Activated CD8-positive, alpha-beta T cell treated with anti-CD3 and anti-CD28 coated beads, Interleukin-2, amount 10 ng/mL, durations not matched to agents 7 days and 5 days (primary cell): ENCODE measurements around the gene ITGBL1. TPM values are rescaled to one million over a fixed set of nuclear protein-coding genes. Genes with fewer than 3 reads are reported as not detected.

Experiments used
- ATAC-seq: fragments of 150-1000 bp; cut with Tn5 transposase; one replicate; pipeline ENCODE4 v1.10.0; 2021; ENCODE audit warnings: moderate library complexity
- CTCF ChIA-PET: fragments of 350-600 bp; sonication (Branson Sonifier 250); formaldehyde crosslinking; loops from one replicate; lab custom pipeline; 2021; ENCODE audit warnings: antibody characterized with exemption; lab: Charles Lee
- POLR2A ChIA-PET: fragments of 350-600 bp; sonication (Branson Sonifier 250); formaldehyde crosslinking; loops from one replicate; lab custom pipeline; 2021; ENCODE audit warnings: antibody characterized with exemption; lab: Charles Lee
- DNase-seq: peaks from one replicate; pipeline ENCODE4 v3.0.0-alpha.2; 2020
- H3K27ac Mint-ChIP-seq: one replicate; pipeline ENCODE4 v1.8.0; 2021; ENCODE audit warnings: mild to moderate bottlenecking, mixed read lengths
- H3K27me3 Mint-ChIP-seq: one replicate; pipeline ENCODE4 v1.8.0; 2021; ENCODE audit warnings: low read depth, mixed read lengths
- H3K36me3 Mint-ChIP-seq: one replicate; pipeline ENCODE4 v1.8.0; 2021; ENCODE audit warnings: low read depth, mixed read lengths
- H3K4me1 Mint-ChIP-seq: one replicate; pipeline ENCODE4 v1.8.0; 2021; ENCODE audit warnings: low read depth, mixed read lengths
- H3K4me3 Mint-ChIP-seq: one replicate; pipeline ENCODE4 v1.8.0; 2021; ENCODE audit warnings: mild to moderate bottlenecking, mixed read lengths
- H3K9me3 Mint-ChIP-seq: one replicate; pipeline ENCODE4 v1.8.0; 2022; ENCODE audit warnings: mixed read lengths; ENCODE audit not compliant: insufficient read depth
- total RNA-seq, 2 experiments: library from RNA; stranded (reverse); gene quantifications; one replicate each; pipeline ENCODE4 v1.2.3, GENCODE V29; 2021

Gene ITGBL1
- total RNA-seq, 2 experiments from 2014 or later = not detected

GRCh38 chr13:101697745-101698144 lies 245.3 kb downstream of the ITGBL1 start:
- Mint-ChIP-seq H3K36me3 (no peaks in the 10 kb centered on the region), H3K9me3 (no peaks in the 10 kb centered on the region), H3K27me3 (no peaks in the 10 kb centered on the region), H3K4me1 (no peaks in the 10 kb centered on the region), H3K4me3 (no peak overlapping the region), H3K27ac (no peak overlapping the region)
- DNase-seq = no peak
- ChIA-PET POLR2A (no interaction called here), CTCF (no interaction called here)
- ATAC-seq = no peak

GRCh38 chr13:101698400-101698799 lies 245.9 kb downstream of the ITGBL1 start:
- POLR2A ChIA-PET = no interaction called here
- no peaks in the 10 kb centered on the region for H3K9me3 Mint-ChIP-seq
- H3K4me1 Mint-ChIP-seq = no peaks in the 10 kb centered on the region
- DNase-seq (no peak), ATAC-seq (no peak)
- CTCF ChIA-PET = no interaction called here
- H3K27ac Mint-ChIP-seq = no peak overlapping the region
- H3K4me3 Mint-ChIP-seq = no peak overlapping the region
- peaks cover 3% of the 10 kb centered on the region for H3K27me3 Mint-ChIP-seq
- H3K36me3 Mint-ChIP-seq = no peaks in the 10 kb centered on the region

- Mint-ChIP-seq H3K9me3 (no peaks in the 10 kb centered on the region), H3K4me1 (peaks cover 1% of the 10 kb centered on the region), H3K27ac (no peak overlapping the region), H3K36me3 (no peaks in the 10 kb centered on the region), H3K4me3 (no peak overlapping the region), H3K27me3 (peaks cover 13% of the 10 kb centered on the region)
- ATAC-seq = no peak
- CTCF ChIA-PET = no interaction called here
- POLR2A ChIA-PET = no interaction called here
- DNase-seq = no peak
Observed at GRCh38 chr13:101700598-101700997, 248.1 kb downstream of the ITGBL1 start.

- H3K27me3 Mint-ChIP-seq = peaks cover 17% of the 10 kb centered on the region
- no peak for ATAC-seq
Observed at GRCh38 chr13:101703081-101703480, 250.6 kb downstream of the ITGBL1 start.

GRCh38 chr13:101703838-101704237 lies 251.4 kb downstream of the ITGBL1 start:
- no peaks in the 10 kb centered on the region for H3K36me3 Mint-ChIP-seq
- no peaks in the 10 kb centered on the region for H3K9me3 Mint-ChIP-seq
- ChIA-PET CTCF (no interaction called here), POLR2A (no interaction called here)
- H3K4me3 Mint-ChIP-seq = no peak overlapping the region
- H3K27me3 Mint-ChIP-seq = peaks cover 17% of the 10 kb centered on the region
- DNase-seq (no peak), ATAC-seq (no peak)
- no peak overlapping the region for H3K27ac Mint-ChIP-seq
- H3K4me1 Mint-ChIP-seq = peaks cover 13% of the 10 kb centered on the region

More at GRCh38 chr13:101703081-101703480, 250.6 kb downstream of the ITGBL1 start:
- Mint-ChIP-seq H3K4me3 (no peak overlapping the region), H3K4me1 (peaks cover 13% of the 10 kb centered on the region), H3K9me3 (no peaks in the 10 kb centered on the region), H3K36me3 (no peaks in the 10 kb centered on the region), H3K27ac (no peak overlapping the region)
- CTCF ChIA-PET = no interaction called here
- no peak for DNase-seq
- POLR2A ChIA-PET = no interaction called here

GRCh38 chr13:101706651-101707050 lies 254.2 kb downstream of the ITGBL1 start:
- CTCF ChIA-PET = no interaction called here
- H3K9me3 Mint-ChIP-seq = no peaks in the 10 kb centered on the region
- H3K36me3 Mint-ChIP-seq = no peaks in the 10 kb centered on the region
- peak; percentile 36 for DNase-seq
- no peak overlapping the region for H3K27ac Mint-ChIP-seq
- H3K4me3 Mint-ChIP-seq = no peak overlapping the region
- POLR2A ChIA-PET = interaction anchor here (0.9 kb wide), 1 partner anchor 11 kb away, joined by 3 read pairs; no protein-coding TSS in a partner anchor
- ATAC-seq = no peak
- peaks cover 17% of the 10 kb centered on the region for H3K27me3 Mint-ChIP-seq
- H3K4me1 Mint-ChIP-seq = peaks cover 13% of the 10 kb centered on the region

GRCh38 chr13:101707659-101708058 lies 255.2 kb downstream of the ITGBL1 start:
- H3K36me3 Mint-ChIP-seq = no peaks in the 10 kb centered on the region
- H3K4me3 Mint-ChIP-seq = no peak overlapping the region
- CTCF ChIA-PET = no interaction called here
- peaks cover 13% of the 10 kb centered on the region for H3K4me1 Mint-ChIP-seq
- ATAC-seq (no peak), DNase-seq (no peak)
- no peaks in the 10 kb centered on the region for H3K9me3 Mint-ChIP-seq
- no peak overlapping the region for H3K27ac Mint-ChIP-seq
- POLR2A ChIA-PET = interaction anchor here (0.9 kb wide), 1 partner anchor 12 kb away, joined by 3 read pairs; no protein-coding TSS in a partner anchor
- H3K27me3 Mint-ChIP-seq = peaks cover 17% of the 10 kb centered on the region

GRCh38 chr13:101708115-101708514 lies 255.6 kb downstream of the ITGBL1 start:
- H3K9me3 Mint-ChIP-seq = no peaks in the 10 kb centered on the region
- no peak overlapping the region for H3K4me3 Mint-ChIP-seq
- no peak for DNase-seq
- H3K27me3 Mint-ChIP-seq = peaks cover 18% of the 10 kb centered on the region
- no peaks in the 10 kb centered on the region for H3K36me3 Mint-ChIP-seq
- H3K4me1 Mint-ChIP-seq = peaks cover 13% of the 10 kb centered on the region
- POLR2A ChIA-PET = no interaction called here
- no peak overlapping the region for H3K27ac Mint-ChIP-seq
- CTCF ChIA-PET = no interaction called here
- no peak for ATAC-seq

- Mint-ChIP-seq H3K9me3 (no peaks in the 10 kb centered on the region), H3K4me3 (no peak overlapping the region), H3K36me3 (no peaks in the 10 kb centered on the region), H3K27ac (no peak overlapping the region), H3K27me3 (peaks cover 8% of the 10 kb centered on the region), H3K4me1 (peaks cover 13% of the 10 kb centered on the region)
- ATAC-seq (no peak), DNase-seq (no peak)
- ChIA-PET POLR2A (no interaction called here), CTCF (no interaction called here)
Observed at GRCh38 chr13:101709952-101710351, 257.5 kb downstream of the ITGBL1 start.

GRCh38 chr13:101711307-101712025 lies 259.0 kb downstream of the ITGBL1 start:
- no peak for ATAC-seq
- Mint-ChIP-seq H3K27ac (no peak overlapping the region), H3K4me3 (no peak overlapping the region), H3K9me3 (no peaks in the 10 kb centered on the region), H3K4me1 (peaks cover 7% of the 10 kb centered on the region), H3K27me3 (peaks cover 5% of the 10 kb centered on the region), H3K36me3 (no peaks in the 10 kb centered on the region)
- POLR2A ChIA-PET = no interaction called here
- CTCF ChIA-PET = interaction anchor here (1.7 kb wide), 1 partner anchor 10 kb away, joined by 4 read pairs; no protein-coding TSS in a partner anchor
- DNase-seq = no peak

- CTCF ChIA-PET = interaction anchor here (1.7 kb wide), 1 partner anchor 10 kb away, joined by 4 read pairs; no protein-coding TSS in a partner anchor
- H3K27me3 Mint-ChIP-seq = peaks cover 2% of the 10 kb centered on the region
- peaks cover 2% of the 10 kb centered on the region for H3K4me1 Mint-ChIP-seq
Observed at GRCh38 chr13:101712026-101712348, 259.5 kb downstream of the ITGBL1 start.

GRCh38 chr13:101714195-101714594 lies 261.7 kb downstream of the ITGBL1 start:
- H3K27ac Mint-ChIP-seq = no peak overlapping the region
- no peak overlapping the region for H3K4me3 Mint-ChIP-seq

More at GRCh38 chr13:101712026-101712348, 259.5 kb downstream of the ITGBL1 start:
- DNase-seq = no peak
- no peak overlapping the region for H3K4me3 Mint-ChIP-seq
- no peak for ATAC-seq
- no peaks in the 10 kb centered on the region for H3K9me3 Mint-ChIP-seq
- no peak overlapping the region for H3K27ac Mint-ChIP-seq
- no peaks in the 10 kb centered on the region for H3K36me3 Mint-ChIP-seq
- POLR2A ChIA-PET = no interaction called here

More at GRCh38 chr13:101714195-101714594, 261.7 kb downstream of the ITGBL1 start:
- Mint-ChIP-seq H3K4me1 (no peaks in the 10 kb centered on the region), H3K9me3 (no peaks in the 10 kb centered on the region), H3K27me3 (peaks cover 2% of the 10 kb centered on the region), H3K36me3 (no peaks in the 10 kb centered on the region)
- no peak for DNase-seq
- POLR2A ChIA-PET = no interaction called here
- CTCF ChIA-PET = no interaction called here
- no peak for ATAC-seq
